Liver (tissue), 9 donors: ENCODE data around the gene DCTN1. TPM values are rescaled to one million over a fixed set of nuclear protein-coding genes. Genes with fewer than 3 reads are reported as not detected.

Experiments used
- DNase-seq: peaks from one replicate; pipeline ENCODE4 v3.0.0-alpha.2; 2017; ENCODE audit warnings: low spot score
- H3K27ac ChIP-seq, 2 donors: one replicate each; pipeline ENCODE4 v1.7.0; 2013; ENCODE audit warnings: inconsistent platforms in 2 of 2, low read length in 2 of 2, control low read depth in 1 of 2, low read depth in 1 of 2, mild to moderate bottlenecking in 1 of 2
- H3K27me3 ChIP-seq, 4 donors: one replicate each; pipeline versions ENCODE4 v1.6.1 to v1.7.0; 2013; ENCODE audit warnings: low read length in 3 of 4, inconsistent platforms in 1 of 4, mild to moderate bottlenecking in 1 of 4, moderate library complexity in 1 of 4; ENCODE audit not compliant: control insufficient read depth in 4 of 4, insufficient read depth in 4 of 4
- H3K36me3 ChIP-seq, 4 donors: one replicate each; pipeline versions ENCODE4 v1.6.1 to v1.7.0; 2013; ENCODE audit warnings: low read length in 3 of 4, mild to moderate bottlenecking in 3 of 4, low read depth in 1 of 4, moderate library complexity in 1 of 4; ENCODE audit not compliant: control insufficient read depth in 4 of 4, insufficient read depth in 3 of 4
- H3K4me1 ChIP-seq, 4 donors: one replicate each; pipeline versions ENCODE4 v1.6.1 to v1.7.0; 2013; ENCODE audit warnings: low read length in 3 of 4, mild to moderate bottlenecking in 3 of 4, moderate library complexity in 1 of 4; ENCODE audit not compliant: control insufficient read depth in 4 of 4, insufficient read depth in 4 of 4
- H3K4me3 ChIP-seq, 3 donors: one replicate each; pipeline versions ENCODE4 v1.6.1 to v1.7.0; 2013; ENCODE audit warnings: low read length in 3 of 3, control low read depth in 1 of 3, low read depth in 1 of 3, mild to moderate bottlenecking in 1 of 3
- H3K9ac ChIP-seq, 2 donors: one replicate each; pipeline ENCODE4 v1.7.0; 2013; ENCODE audit warnings: low read length in 2 of 2, mild to moderate bottlenecking in 2 of 2, moderate library complexity in 2 of 2, control low read depth in 1 of 2, low read depth in 1 of 2
- H3K9me3 ChIP-seq, 4 donors: one replicate each; pipeline versions ENCODE4 v1.6.1 to v1.7.0; 2013; ENCODE audit warnings: low read length in 3 of 4; ENCODE audit not compliant: control insufficient read depth in 4 of 4
- ATF3 ChIP-seq: IDR thresholded peaks from 2 replicates; pipeline ENCODE4 v1.6.1; 2016; ENCODE audit warnings: antibody characterized with exemption
- CTCF ChIP-seq: fragments of 150-350 bp; IDR thresholded peaks from 2 replicates; pipeline ENCODE4 v1.5.1; 2017; ENCODE audit warnings: improper control_type of control experiment, low read depth, low read length; ENCODE audit not compliant: missing input control
- EGR1 ChIP-seq, 2 donors: IDR thresholded peaks; 2 replicates each; pipeline ENCODE4 v1.6.1; 2016 to 2018; ENCODE audit warnings: antibody characterized with exemption in 2 of 2, low read depth in 2 of 2
- FOXA1 ChIP-seq: IDR thresholded peaks from 2 replicates; pipeline ENCODE4 v1.6.1; 2016; ENCODE audit warnings: antibody characterized with exemption
- HNF4A ChIP-seq, 2 donors: conservative IDR thresholded peaks; 2 replicates each; pipeline ENCODE4 v1.6.1; 2016; ENCODE audit warnings: antibody characterized with exemption in 2 of 2, mild to moderate bottlenecking in 2 of 2
- HNF4G ChIP-seq: IDR thresholded peaks from 2 replicates; pipeline ENCODE4 v1.6.1; 2016; ENCODE audit warnings: antibody characterized with exemption
- MAX ChIP-seq: IDR thresholded peaks from 2 replicates; pipeline ENCODE4 v1.6.1; 2016; ENCODE audit warnings: antibody characterized with exemption
- NR2F2 ChIP-seq: IDR thresholded peaks from 2 replicates; pipeline ENCODE4 v1.6.1; 2016; ENCODE audit warnings: antibody characterized with exemption
- RAD21 ChIP-seq, 2 donors: IDR thresholded peaks; 2 replicates each; pipeline ENCODE4 v1.6.1; 2016; ENCODE audit warnings: antibody characterized with exemption in 2 of 2, mild to moderate bottlenecking in 2 of 2
- REST ChIP-seq: IDR thresholded peaks from 2 replicates; pipeline ENCODE4 v1.6.1; 2016; ENCODE audit warnings: antibody characterized with exemption, mild to moderate bottlenecking
- RXRA ChIP-seq, 2 donors: IDR thresholded peaks; 2 replicates each; pipeline ENCODE4 v1.6.1; 2017 to 2018; ENCODE audit warnings: antibody characterized with exemption in 2 of 2, mild to moderate bottlenecking in 1 of 2
- SP1 ChIP-seq: IDR thresholded peaks from 2 replicates; pipeline ENCODE4 v1.6.1; 2018; ENCODE audit warnings: antibody characterized with exemption, mild to moderate bottlenecking
- TAF1 ChIP-seq: conservative IDR thresholded peaks from 2 replicates; pipeline ENCODE4 v1.6.1; 2016; ENCODE audit warnings: antibody characterized with exemption, mild to moderate bottlenecking
- YY1 ChIP-seq: IDR thresholded peaks from 2 replicates; pipeline ENCODE4 v1.6.1; 2016; ENCODE audit warnings: antibody characterized with exemption, mild to moderate bottlenecking
- ZBTB33 ChIP-seq: IDR thresholded peaks from 2 replicates; pipeline ENCODE4 v1.6.1; 2016; ENCODE audit warnings: antibody characterized with exemption
- WGBS: extraction: QIAGEN DNeasy Blood & Tissue Kit; methylation state at CpG from one replicate; pipeline ENCODE4 v1.1.7; 2013; 5-methylcytosine and 5-hydroxymethylcytosine counted together
- polyA plus RNA-seq, 2 donors: library from polyadenylated mRNA; stranded (reverse) in 1 of 2; unstranded in 1 of 2; fragments of 200-250 nt in 1 of 2; fragments of >200 nt in 1 of 2; fragmentation: Nextera tagmentation in 1 of 2; extraction: Ambion mirVana in 1 of 2; gene quantifications; one replicate each; pipeline versions ENCODE4 v1.2.1 to v1.2.3, GENCODE V29; 2013 to 2015
- total RNA-seq, 2 donors: library from RNA; depleted of rRNA; stranded (reverse); fragments of >200 nt; gene quantifications; one replicate each; pipeline ENCODE4 v1.2.3, GENCODE V29; 2014
- donor health status: healthy.
- donor health status: healthy.
- donor health status: healthy.
- donor health status: healthy.
- donor health status: healthy.

Gene DCTN1
- total and polyA plus RNA-seq, 4 donors, result 29.7 to 40.9 (median 33.5) TPM

- no peak overlapping the region for H3K4me3 ChIP-seq
- H3K27ac ChIP-seq, result no peak overlapping the region
- H3K36me3 ChIP-seq, result no peaks in the 10 kb centered on the region
- no peak for TF ChIP-seq RXRA (IDR thresholded peaks at IDR 0.05)
- no peak for TF ChIP-seq REST
- TF ChIP-seq ZBTB33, result no peak
- TF ChIP-seq FOXA1, result no peak
- DNase-seq, result no peak
- H3K4me1 ChIP-seq, result peaks cover 4 to 27% (median 14%) of the 10 kb centered on the region in 4 donors
- no peaks in the 10 kb centered on the region for H3K27me3 ChIP-seq
- WGBS, result 82% methylated on average over 8 of the region's 8 CpGs
- H3K9ac ChIP-seq, result no peak overlapping the region
- H3K9me3 ChIP-seq, result no peaks in the 10 kb centered on the region
Measured at GRCh38 chr2:74385396-74385795, 5.3 kb upstream of the DCTN1 start.

- H3K9me3 ChIP-seq, result no peaks in the 10 kb centered on the region
- H3K27me3 ChIP-seq, result no peaks in the 10 kb centered on the region
- peaks cover 7 to 24% (median 11%) of the 10 kb centered on the region in 4 donors for H3K4me1 ChIP-seq
- TF ChIP-seq HNF4G (no peak), NR2F2 (no peak), REST (no peak), YY1 (no peak), FOXA1 (no peak), ATF3 (no peak), MAX (no peak), SP1 (no peak), HNF4A (conservative IDR thresholded peaks at IDR 0.05) (no peak), RAD21 (IDR thresholded peaks at IDR 0.05) (no peak), TAF1 (no peak), EGR1 (IDR thresholded peaks at IDR 0.05; ENCODE audit: low read depth in 2 of 2) (no peak), RXRA (IDR thresholded peaks at IDR 0.05) (no peak), CTCF (no peak)
- WGBS, result 90% methylated on average over 3 of the region's 3 CpGs
- no peak for DNase-seq
- no peaks in the 10 kb centered on the region for H3K36me3 ChIP-seq
- no peak overlapping the region for H3K4me3 ChIP-seq
- peak overlapping the region; percentile 61 to 83 for H3K27ac ChIP-seq
- H3K9ac ChIP-seq, result no peak overlapping the region
Measured at GRCh38 chr2:74384051-74384450, 3.9 kb upstream of the DCTN1 start.
